AG09319 (cell line): ENCODE results near the gene LAMB1.

Experiments used
- DNase-seq: peaks from one replicate; pipeline ENCODE4 v3.0.0-alpha.2; 2010; ENCODE audit warnings: low read depth; ENCODE audit errors: extremely low read depth
- CTCF ChIP-seq: IDR thresholded peaks from 2 replicates; pipeline ENCODE4 v1.5.1; 2011; ENCODE audit warnings: low read depth, mild to moderate bottlenecking, inconsistent platforms, low read length, moderate library complexity

LAMB1 gene

DNA sequence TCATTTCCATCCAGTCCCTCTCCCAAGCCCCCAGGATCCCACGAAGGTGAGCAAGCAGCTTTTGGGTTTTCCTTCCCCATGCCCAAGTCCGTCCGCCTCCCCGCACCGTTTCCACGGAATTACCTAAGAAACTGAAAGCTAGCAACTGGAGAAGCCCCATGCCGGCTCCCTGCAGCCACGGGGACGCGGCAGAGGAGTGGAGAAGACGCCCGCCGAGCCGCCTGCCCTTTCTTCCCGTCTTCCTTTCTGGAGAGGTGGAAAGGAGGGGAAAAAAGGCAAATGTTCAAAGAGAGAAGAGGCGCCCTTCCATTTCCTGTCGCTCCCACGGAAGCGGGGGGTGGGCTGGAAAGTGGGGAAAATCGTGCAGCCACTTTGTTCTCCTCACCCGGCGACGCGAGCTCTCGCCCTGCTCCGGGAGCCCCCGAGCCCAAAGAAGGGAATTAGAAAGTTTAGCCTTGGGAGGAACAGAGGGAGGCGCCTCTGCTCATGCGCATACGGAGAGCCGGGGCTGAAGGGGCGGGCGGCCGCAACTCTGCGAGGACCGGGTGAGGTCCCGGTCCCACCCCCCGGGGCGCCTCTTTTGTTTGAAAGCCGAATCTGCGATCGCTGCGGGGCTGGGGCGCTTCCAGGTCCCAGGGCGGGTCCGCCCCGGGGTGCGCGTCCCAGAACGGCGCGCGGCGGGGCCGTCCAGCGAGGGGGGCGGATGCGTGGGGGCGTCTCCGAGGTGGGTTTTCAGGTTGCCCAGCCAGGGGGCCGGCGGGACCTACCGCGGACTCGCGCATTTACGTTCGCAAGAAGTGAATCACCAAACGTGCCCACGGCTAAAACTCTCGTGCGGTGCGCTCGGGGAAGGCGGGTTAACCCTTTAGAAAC lies at the start of gene LAMB1:
Gene LAMB1 (minus strand): TSS at position 436 of the 873 bp plus-strand sequence. CDS start 276 bp downstream, at position 160.
- DNase-seq, result no peak
- TF ChIP-seq CTCF, result no peak; the same call in 1 of the 2 replicates

- TF ChIP-seq CTCF, result no peak
- no peak for DNase-seq
These were observed 48.5 kb upstream of the LAMB1 start for GRCh38 chr7:108051454-108051853.

DNA sequence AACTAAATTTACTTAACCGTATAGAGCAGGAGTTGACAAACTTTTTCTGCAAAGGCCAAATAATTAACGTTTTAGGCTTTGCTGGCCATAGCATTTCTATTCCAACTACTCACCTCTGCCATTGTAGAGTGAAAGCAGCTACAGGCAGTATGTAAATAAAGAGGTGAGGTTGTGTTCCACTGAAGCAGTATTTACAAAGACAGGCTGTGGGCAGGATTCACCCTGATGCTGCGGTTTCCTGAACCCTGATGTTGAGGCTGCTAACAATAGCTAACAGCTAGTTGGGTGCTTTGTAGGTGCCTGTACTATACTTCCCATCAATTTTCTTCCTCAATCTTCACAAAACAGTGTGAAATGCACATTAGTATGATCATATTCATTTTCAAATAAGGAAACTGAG lies 47.0 kb upstream of the LAMB1 start:
- no peak for TF ChIP-seq CTCF
- no peak for DNase-seq

GRCh38 chr7:108048422-108048821 lies 45.5 kb upstream of the LAMB1 start:
- DNase-seq, result no peak
- no peak for TF ChIP-seq CTCF

- DNase-seq, result no peak
- TF ChIP-seq CTCF, result no peak
These were observed 44.1 kb upstream of the LAMB1 start for GRCh38 chr7:108046952-108047506.

DNA sequence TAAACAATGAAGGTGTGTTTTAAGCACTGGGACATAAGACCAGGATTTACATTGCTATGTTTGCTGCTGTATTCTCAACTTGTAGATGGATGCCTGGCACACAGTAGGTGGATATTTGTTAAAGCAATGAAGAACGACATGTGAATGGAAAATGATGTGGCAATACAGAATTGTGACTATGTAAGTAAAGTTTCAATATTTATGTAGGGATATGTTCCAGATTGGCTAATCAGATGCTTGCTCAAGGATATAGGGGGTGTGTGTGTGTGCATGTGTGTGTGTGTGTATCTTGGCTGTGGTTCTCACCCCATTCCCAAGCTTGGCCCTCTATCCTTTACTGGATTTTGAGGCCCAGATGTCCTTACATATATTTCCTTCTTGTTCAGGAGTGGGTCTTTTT lies 42.7 kb upstream of the LAMB1 start:
- DNase-seq, result no peak
- TF ChIP-seq CTCF, result no peak

DNA sequence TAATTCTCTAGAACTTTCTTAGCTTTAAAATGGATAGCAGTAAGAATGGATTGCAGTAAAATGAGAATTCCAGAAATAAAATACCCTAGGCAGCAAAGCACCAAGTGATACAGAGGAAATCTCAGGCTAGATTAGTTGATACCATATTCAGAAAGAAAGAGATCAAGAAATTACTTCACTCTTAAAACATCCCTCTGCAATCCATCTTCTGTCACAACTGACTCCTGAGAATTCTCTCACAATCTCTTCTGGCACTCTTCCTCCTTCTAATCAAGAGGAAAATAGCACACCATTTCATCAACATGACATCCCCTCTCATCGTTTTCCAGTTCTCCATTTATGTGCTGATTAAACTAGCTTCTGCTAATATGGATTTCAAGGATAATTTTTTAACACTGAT lies 42.2 kb upstream of the LAMB1 start:
- DNase-seq, result no peak
- TF ChIP-seq CTCF, result no peak
